NCI-H2029 (cell line): ENCODE results near the gene NAA38.
A peak's percentile ranks its signal among the peaks of the same experiment; 100 is the strongest.

Experiments used
- DNase-seq: peaks from one replicate; lab custom pipeline; 2025; lab: John Stamatoyannopoulos, UW

Gene NAA38

DNA sequence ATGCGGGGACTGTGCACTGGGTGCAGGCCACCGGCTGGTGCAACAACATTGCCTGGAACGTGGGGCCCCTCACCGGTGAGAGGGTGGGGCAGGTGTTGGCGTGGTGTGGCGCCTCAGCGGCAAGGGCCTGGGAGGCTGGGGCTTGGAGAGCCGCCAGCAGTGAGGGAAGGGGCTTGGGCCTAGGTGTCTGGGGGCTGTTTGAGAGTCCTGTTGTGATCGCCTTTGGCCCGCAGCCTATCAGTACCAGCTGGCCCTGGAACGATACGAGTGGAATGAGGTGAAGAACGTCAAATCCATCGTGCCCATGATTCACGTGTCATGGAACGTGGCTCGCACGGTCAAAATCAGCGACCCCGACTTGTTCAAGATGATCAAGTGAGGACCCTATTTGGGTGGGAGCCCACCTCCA is 5.1 kb downstream of the NAA38 start:
- no peak for DNase-seq

DNA sequence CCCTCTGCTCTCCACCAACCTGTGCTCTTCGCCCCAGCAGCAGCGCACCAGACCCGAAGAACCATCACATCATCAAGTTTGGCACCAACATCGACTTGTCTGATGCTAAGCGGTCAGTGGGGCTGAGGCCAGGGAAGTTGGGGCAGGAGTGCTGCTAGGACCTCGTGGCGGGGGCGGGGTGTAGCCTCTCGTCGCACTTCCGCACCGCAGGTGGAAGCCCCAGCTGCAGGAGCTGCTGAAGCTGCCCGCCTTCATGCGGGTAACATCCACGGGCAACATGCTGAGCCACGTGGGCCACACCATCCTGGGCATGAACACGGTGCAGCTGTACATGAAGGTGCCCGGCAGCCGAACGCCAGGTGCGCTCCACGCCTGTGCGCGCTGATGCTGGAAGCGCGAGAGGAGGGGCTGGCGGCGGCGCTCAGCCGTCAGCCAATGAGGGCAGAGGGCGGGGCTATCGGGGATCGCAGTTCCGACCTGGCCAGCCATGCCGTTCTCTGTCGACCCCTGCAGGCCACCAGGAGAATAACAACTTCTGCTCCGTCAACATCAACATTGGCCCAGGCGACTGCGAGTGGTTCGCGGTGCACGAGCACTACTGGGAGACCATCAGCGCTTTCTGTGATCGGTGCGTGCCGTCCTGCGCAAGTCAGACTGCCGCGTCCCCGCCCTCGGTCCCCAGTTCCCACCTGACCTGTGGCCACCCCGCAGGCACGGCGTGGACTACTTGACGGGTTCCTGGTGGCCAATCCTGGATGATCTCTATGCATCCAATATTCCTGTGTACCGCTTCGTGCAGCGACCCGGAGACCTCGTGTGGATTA is 5.7 kb downstream of the NAA38 start:
- peak; percentile 84 for DNase-seq

DNA sequence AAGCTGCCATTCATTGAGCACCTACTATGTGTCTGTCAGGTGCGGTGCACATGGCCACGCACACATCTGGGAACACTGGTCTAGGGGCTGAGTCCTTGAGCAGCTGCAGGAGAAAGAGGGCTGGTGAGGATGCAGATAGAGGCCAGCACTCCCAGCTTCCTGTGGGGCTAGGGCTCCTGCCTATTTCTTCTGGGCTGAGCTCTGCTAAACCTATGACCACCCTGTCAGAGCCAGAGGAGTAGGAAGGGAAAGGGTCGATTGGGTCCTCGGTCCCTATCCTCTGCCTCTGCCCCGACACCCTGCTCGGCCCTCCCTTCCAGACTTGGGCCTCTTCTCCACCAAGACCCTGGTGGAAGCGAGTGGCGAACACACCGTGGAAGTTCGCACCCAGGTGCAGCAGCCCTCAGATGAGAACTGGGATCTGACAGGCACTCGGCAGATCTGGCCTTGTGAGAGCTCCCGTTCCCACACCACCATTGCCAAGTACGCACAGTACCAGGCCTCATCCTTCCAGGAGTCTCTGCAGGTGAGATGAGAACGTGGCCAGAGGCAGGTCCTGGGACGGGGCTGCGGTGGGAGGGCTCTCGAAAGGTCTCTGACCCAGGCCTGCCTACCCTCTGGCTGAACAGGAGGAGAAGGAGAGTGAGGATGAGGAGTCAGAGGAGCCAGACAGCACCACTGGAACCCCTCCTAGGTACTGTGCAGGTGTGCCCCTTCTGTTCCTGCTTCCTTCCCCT is 6.5 kb downstream of the NAA38 start:
- no peak for DNase-seq

DNA sequence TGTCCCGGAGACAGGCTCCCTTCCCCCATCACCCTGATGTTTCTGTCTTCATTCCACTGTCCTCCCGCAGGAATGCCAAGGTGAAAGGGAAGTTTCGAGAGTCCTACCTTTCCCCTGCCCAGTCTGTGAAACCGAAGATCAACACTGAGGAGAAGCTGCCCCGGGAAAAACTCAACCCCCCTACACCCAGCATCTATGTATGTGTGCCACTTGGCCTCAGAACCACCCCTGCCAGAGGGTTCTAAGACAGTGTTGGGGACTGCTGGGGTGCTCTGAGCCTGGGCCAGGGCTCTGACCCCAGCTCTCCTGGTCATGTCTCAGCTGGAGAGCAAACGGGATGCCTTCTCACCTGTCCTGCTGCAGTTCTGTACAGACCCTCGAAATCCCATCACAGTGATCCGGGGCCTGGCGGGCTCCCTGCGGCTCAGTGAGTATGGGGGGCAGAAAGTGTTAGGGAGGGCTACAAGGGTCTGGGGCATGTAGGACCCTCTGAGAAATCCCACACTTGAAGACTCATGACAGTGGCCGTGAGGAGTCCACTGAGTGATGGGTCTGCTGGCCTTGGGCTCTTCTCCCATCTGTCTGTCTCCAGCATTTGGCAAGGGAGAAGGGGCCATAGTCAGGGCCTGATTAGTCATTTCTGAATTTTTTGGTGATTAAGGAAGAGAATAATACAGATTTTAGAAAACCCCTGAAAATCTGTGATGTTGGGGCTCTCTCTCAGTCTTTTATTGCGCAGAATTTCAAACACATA is 7.4 kb downstream of the NAA38 start:
- no peak for DNase-seq

DNA sequence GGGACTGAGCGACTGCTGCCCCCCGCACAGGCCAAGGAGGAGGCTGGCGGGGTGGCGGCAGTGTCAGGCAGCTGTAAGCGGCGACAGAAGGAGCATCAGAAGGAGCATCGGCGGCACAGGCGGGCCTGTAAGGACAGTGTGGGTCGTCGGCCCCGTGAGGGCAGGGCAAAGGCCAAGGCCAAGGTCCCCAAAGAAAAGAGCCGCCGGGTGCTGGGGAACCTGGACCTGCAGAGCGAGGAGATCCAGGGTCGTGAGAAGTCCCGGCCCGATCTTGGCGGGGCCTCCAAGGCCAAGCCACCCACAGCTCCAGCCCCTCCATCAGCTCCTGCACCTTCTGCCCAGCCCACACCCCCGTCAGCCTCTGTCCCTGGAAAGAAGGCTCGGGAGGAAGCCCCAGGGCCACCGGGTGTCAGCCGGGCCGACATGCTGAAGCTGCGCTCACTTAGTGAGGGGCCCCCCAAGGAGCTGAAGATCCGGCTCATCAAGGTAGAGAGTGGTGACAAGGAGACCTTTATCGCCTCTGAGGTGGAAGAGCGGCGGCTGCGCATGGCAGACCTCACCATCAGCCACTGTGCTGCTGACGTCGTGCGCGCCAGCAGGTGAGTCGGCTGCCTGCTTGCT is 8.1 kb downstream of the NAA38 start:
- DNase-seq = no peak

DNA sequence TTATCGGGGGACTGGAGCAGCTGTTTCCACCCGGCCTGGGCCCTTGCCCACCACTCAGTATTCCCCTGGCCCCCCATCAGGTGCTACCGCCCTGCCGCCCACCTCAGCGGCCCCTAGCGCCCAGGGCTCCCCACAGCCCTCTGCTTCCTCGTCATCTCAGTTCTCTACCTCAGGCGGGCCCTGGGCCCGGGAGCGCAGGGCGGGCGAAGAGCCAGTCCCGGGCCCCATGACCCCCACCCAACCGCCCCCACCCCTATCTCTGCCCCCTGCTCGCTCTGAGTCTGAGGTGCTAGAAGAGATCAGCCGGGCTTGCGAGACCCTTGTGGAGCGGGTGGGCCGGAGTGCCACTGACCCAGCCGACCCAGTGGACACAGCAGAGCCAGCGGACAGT is 8.6 kb downstream of the NAA38 start:
- no peak for DNase-seq

DNA sequence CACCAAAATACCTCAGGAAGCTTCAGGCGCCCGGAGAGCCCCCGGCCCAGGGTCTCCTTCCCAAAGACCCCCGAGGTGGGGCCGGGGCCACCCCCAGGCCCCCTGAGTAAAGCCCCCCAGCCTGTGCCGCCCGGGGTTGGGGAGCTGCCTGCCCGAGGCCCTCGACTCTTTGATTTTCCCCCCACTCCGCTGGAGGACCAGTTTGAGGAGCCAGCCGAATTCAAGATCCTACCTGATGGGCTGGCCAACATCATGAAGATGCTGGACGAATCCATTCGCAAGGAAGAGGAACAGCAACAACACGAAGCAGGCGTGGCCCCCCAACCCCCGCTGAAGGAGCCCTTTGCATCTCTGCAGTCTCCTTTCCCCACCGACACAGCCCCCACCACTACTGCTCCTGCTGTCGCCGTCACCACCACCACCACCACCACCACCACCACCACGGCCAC is 9.2 kb downstream of the NAA38 start:
- no peak for DNase-seq

DNA sequence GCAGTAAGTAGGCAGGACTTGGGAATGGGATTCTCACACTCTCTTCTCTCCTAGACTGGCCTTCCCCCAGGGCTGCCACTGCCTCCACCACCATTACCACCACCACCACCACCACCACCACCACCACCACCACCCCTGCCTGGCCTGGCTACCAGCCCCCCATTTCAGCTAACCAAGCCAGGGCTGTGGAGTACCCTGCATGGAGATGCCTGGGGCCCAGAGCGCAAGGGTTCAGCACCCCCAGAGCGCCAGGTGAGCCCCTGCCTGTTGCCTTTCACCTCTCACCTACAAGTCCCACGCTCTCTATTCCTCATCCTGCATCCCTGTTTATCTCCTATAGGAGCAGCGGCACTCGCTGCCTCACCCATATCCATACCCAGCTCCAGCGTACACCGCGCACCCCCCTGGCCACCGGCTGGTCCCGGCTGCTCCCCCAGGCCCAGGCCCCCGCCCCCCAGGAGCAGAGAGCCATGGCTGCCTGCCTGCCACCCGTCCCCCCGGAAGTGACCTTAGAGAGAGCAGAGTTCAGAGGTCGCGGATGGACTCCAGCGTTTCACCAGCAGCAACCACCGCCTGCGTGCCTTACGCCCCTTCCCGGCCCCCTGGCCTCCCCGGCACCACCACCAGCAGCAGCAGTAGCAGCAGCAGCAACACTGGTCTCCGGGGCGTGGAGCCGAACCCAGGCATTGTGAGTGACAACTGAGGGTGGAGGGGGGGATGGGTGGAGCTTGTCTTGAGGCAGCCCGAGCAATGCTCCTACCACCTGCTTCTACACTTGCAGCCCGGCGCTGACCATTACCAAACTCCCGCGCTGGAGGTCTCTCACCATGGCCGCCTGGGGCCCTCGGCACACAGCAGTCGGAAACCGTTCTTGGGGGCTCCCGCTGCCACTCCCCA is 10.3 kb downstream of the NAA38 start:
- no peak for DNase-seq

DNA sequence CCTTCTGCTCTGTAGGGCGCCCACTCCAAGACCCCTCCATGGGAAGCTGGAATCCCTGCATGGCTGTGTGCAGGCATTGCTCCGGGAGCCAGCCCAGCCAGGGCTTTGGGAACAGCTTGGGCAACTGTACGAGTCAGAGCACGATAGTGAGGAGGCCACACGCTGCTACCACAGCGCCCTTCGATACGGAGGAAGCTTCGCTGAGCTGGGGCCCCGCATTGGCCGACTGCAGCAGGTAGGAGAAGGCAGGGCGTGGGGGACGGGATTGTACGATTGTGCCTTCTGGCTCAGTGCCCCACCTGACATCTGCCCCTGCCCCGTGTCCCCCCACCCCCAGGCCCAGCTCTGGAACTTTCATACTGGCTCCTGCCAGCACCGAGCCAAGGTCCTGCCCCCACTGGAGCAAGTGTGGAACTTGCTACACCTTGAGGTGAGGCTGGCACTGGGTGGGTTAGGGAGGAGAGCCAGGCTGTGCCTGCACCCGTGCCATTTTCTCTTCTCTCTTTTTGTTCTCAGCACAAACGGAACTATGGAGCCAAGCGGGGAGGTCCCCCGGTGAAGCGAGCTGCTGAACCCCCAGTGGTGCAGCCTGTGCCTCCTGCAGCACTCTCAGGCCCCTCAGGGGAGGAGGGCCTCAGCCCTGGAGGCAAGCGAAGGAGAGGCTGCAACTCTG is 11.2 kb downstream of the NAA38 start:
- no peak for DNase-seq

DNA sequence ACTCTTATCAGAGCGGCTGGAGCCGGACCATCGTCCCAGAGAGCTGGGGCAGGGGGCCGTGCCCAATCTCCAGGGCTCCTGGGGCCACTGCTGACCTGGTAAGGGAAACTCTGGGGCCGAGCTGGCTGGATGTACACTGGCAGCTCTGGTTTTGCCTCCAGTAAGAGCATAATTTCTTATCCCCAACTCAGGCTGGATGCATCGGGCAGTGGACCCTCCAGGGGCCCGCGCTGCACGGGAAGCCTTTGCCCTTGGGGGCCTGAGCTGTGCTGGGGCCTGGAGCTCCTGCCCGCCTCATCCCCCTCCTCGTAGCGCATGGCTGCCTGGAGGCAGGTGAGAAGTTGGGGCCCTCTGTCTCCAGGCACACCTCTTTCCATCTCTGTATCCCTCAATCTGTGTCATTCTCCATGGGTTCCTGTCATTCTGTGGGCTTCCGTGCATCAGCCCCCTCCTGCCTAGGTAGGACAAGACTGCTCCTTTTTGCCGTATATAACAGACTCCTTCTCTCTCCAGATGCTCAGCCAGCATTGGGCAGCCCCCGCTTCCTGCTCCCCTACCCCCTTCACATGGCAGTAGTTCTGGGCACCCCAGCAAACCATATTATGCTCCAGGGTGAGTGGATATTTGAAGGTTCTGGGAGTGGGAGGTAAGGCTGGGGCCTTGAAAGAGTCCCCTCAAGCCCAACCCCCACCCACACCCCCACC is 11.8 kb downstream of the NAA38 start:
- DNase-seq = no peak

DNA sequence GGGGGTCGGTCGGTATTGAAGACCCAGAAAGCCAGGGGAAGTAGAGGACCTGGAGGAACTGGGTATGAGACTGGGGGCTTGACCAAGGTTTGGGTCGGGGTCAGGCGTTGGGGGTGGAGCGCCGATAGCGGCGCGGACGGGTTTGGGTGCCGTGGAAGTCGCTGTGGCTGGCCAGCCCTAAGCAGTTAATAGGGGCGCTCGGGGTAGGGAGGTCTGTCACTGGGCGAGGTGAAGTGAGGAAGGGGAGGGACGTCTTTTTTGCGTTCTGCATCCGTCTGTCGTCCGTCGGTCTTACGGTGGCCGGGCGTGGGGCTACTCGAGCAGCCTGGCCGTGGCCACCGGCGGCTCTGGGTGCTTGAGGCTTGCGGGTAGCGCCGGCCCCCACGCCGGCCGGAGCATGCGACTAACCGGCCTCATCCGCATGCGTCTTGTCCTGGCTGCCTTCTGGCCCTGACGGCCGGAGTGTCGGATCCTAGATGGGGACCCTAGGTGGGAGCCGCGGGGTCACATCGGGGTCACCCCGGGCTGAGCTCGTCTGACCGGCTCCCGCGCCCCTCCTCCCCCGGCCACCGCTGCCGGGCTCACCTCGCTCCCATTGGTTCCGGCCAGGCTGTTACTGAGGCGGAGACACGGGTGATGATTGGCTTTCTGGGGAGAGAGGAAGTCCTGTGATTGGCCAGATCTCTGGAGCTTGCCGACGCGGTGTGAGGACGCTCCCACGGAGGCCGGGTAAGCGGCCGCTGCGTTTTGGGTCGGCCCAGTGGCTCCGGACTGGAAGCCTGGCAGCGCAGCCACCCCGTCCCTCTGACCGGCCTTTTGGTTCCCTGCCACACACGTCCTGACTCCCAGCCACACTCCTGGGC is 12.8 kb downstream of the NAA38 start:
- DNase-seq = peak; percentile 65

DNA sequence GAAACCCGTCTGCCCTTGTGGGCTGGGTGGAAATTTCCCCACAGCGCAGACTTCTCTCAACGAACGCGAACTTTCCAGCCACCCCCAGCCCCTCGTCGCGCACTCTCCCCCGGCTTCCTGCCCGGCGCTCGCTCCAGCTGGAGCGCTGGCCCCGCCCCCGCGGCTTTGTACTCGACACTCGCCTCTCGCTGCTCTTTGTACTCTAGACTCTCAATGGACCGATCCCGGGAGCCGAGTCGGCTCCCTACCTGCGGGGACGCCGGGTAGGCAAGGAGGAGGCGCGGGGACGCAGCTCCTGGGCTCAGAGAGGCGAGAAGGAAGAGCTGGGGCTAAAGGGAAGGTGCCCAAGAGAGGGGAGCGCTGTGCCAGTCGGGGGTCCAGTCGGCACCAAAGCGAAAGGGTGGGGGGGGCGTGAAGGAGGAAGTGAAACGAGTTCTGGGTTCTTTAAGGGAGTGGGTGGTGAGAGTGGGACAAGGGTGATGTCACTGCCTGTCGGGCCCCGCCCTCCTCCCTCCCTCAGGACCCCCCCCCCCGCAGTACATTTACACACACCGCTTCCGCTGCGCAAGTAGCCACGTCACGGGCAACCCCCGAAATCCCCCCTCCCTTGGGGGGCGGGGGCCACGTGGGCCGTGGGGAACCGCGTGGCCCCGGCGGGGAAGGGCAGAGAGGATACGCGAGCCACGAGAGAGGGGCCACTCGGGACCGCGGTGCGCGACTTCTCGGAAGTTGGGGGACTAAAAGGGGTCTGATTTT is 13.6 kb downstream of the NAA38 start:
- DNase-seq = peak; percentile 64

DNA sequence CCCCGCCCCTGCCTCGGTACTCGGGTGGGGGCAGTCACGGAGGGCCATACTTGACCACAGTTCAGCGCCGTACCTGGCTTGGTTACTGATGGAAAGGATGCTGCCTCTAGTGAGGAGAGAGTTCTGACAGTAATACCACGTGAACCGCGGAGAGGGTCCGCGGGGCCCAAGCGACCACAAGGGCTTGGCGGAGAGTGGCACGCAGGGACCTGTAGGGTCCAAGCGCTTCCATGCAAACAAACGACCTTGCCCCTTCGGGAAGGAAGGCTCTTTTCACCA is 14.2 kb downstream of the NAA38 start:
- no peak for DNase-seq

DNA sequence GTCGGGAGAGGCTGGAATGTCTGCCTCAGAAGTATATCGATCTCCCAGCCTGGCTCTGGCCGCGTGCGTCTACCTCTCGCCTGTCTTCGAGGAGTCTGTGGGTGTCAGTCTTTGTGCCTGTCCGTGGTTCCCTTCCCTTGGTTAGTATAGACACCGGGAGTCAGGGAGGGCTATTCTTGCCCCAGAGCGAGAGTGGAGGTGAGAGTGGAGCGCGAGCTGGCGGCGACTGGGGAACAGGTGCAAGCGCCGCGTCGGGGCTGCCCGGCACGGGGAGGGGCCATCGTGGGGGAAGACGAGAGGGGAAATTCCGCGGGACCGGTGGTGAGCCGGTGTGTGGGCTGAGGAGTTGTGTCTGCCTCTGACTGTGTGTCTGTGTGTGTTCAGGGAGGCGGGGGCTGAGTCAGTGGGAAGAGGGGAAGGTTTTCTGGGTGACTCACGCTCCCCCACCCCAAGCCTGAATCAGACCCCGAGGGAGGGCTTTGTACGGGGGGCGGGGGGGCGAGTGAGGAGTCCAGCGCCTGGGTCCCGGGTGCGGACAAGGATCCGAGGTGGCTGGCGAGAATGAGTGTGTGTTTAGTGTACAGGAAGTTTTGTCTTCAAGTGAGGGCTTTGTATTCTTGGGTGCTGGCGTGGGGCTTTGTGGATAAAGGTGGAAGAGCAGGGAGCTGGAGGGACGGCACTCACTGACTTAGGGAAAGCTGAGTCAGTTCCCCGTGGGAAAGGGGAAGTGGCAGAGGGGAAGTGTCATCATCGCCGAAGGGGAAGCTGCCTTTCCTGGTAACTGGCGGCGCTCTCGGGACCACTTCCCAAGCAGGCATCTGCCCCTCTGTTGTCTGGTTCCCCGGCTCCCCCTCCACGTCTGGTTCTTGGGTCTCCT is 14.7 kb downstream of the NAA38 start:
- peak; percentile 16 for DNase-seq

DNA sequence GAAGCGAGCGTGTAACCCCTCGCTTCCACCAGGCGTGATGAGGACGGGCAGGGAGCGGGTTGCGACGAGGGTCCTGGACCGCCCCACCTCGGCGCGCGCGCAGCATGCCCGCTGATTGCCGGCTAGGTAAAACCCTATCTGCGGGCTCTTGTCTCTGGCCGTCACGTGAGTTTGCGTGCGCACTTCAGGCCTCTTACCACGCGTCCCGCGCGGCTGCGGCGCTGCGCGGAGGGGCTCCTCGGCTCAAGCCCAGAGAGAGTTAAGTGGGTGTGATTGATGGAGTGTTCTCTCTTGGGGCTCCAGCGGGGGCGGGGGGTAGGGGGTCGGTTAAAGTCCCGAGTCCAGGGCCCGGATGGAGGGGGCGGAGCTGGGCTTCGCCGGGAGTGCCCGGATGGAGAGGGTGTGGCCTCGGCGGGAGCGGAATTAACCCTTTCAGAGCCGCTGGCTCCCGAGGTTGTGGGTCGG is 15.4 kb downstream of the NAA38 start:
- DNase-seq = peak; percentile 59

DNA sequence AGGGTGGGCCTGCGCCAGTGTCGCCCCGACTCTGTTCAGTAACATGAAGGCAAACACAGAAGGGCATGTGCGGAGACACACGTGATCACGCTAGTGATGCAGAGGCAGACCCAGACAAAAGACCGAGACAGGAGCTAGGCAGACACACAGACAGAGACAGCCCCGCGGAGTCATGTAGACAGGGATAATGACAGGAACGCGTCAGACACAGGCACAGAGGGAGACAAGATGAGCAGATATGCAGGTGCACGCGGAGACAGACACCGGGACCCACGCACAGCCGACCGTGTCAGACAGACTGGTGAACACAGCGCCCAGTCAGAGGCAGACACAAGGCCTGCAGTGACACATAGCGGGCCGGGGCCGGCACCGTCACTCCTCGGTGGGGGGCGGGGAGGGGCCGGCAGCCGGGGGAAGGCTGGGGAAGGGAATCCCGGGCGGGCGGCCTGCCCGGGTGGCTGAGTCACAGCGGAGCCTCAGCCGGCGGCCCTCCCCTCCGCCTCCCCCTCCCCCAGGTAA is 15.9 kb downstream of the NAA38 start:
- DNase-seq = no peak

DNA sequence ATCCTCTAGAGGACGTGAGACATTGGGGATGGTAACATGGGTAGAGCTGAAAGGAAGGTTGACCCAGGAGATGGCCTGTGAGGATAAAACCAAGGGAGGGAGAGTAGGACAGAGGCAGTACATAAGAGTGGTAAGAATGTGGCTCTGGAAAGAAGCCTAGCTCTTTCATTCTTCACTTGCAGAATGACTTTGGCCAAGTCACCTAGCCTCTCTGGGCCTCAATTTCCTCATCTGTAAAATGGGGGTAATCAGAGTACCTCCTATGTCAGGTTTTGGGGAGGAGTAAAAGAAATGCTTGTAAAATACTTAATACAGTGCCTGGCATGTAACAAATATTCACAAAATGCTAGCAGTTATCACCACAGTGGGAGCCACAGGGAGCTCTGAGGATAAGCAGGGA is 16.5 kb downstream of the NAA38 start:
- DNase-seq = no peak
